CD4-positive, alpha-beta T cell treated with Interferon alpha-2 for 1 hour (primary cell): Measurements from ENCODE around the gene ULBP3.
"Not testable (repeated sequence)": the region's sequence is repeated elsewhere in the genome, so short reads cannot be mapped to it uniquely, and the experiment has no call there.

Experiments
- DNase-seq, 2 donors: peaks; one replicate each; pipeline ENCODE4 v3.0.0-alpha.2; 2020 to 2022

Gene ULBP3

GRCh38 chr6:150014623-150015280 is 54.2 kb downstream of the ULBP3 start:
- not testable (repeated sequence) for DNase-seq

DNA sequence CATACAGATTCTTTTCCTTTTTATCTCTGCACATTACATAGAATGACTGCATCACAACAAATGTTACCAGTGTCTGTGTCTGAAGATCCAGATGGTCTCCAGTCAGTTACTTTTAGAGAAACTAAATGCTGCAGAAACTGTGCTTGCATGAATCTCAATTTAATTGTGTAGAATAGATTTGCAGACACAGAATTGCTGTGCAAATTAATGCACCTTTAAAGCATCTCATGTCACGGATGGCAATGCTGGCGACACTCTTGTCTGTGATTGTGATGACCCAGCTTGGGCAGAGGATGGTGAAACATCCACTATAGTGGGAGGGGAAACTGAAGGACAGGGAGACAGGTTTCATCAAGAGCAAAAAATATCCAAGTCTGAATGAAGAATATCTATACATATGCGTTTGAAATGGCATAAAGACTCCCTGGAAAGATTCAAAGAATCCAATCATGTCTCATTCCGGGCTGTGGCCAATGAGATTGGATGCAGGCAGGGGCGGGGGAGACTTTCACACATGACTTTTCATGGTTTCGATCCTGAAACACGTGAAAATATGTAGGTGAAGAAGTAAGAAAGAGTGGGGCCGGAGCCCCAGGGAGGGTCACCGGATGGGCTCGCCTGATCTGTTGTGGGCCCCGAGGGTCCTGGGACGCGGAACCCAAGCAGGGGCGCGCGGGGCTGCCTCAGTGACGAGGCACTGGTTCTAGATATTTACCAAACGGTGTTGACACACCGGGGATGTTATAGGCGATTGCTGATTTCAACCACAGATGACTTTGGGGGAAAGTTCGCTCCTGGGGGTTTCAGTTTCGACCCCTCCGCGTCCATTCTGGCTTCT is 54.9 kb downstream of the ULBP3 start:
- DNase-seq, result not testable (repeated sequence)

GRCh38 chr6:150012846-150013784 is 55.8 kb downstream of the ULBP3 start:
- not testable (repeated sequence) for DNase-seq
